GM19324 (cell line): ENCODE measurements around the gene IL13.
"Not testable (repeated sequence)": the region's sequence is repeated elsewhere in the genome, so short reads cannot be mapped to it uniquely, and the experiment has no call there.

Source experiments
- ATAC-seq: cut with Tn5 transposase; IDR thresholded peaks from one replicate; pipeline ENCODE4 v1.9.1; 2021; ENCODE audit warnings: mild to moderate bottlenecking, moderate library complexity; ENCODE audit not compliant: unreplicated experiment, low FRiP score

The IL13 gene

DNA sequence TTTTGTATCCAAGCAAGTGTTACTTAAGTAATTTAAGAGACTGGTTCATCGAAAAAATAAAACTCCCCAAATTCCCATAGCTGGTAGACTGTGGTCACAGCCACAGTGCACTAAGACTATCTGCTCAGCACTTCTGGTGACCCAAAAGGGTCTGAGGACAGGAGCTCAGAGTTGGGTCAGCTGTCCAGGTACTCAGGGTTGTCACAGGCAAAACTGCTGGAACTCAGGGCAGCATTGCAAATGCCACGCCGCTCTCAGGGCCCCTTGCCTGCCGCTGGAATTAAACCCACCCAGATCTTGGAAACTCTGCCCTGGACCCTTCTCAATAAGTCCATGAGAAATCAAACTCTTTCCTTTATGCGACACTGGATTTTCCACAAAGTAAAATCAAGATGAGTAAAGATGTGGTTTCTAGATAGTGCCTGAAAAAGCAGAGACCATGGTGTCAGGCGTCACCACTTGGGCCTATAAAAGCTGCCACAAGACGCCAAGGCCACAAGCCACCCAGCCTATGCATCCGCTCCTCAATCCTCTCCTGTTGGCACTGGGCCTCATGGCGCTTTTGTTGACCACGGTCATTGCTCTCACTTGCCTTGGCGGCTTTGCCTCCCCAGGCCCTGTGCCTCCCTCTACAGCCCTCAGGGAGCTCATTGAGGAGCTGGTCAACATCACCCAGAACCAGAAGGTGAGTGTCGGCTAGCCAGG, at the start of gene IL13:
Gene IL13 (plus strand): TSS at position 498 of the 705 bp plus-strand sequence. CDS start 14 bp downstream, at position 512.
- ATAC-seq, result no peak

DNA sequence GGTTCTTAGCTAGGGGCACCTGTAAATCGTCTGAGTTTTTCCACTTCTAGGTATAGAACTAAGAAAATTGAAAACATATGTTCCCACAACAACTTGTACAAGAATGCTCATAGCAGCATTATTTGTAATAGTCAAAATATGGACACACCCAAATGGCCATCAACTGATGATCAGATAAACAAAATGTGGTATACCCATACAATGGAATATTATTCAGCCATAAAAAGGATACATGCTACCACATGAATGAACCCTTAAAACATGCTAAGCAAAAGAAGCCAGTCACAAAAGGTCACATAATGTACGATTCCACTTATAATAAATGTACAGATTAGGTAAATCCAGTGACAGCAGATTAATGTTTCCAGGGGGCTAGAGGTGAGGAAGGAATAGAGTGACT, 46.0 kb upstream of the IL13 start:
- ATAC-seq, result no peak

DNA sequence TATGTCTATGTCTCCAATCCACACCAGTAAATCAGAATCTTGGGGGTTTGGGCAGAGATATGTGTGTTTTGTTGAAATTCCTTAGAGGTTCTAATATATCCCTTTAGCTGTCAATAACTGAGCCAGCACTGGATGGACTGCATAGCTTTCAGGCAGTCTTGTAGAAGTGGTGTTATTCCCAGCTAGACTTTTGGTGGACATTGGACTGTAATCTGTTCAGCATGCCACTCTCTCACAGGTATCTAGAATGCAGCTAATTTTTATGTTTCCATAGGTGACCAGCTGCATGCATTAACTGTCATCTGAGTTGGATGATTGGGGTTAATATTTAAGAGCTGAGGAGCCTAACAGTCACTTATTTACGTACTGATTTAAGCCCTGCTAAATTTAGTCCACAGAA, 45.1 kb upstream of the IL13 start:
- no peak for ATAC-seq

DNA sequence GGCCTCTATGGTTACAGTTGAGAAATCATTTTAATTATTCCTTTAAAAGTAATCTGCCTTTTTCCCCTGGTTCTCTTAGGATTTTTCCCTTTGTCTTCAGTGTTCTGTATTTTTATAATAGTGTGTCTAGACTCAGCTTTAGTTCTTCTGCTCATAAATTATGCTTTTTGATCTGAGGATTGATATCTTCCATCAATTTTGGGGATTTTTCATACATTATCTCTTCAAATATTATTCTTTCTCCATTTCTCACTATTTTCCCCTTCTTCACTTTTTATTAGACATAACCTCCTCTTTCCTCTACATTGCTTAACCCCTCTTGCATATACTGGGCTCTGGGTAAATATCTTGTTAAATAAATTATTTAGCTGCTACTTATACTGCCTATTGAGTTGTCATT, 36.3 kb upstream of the IL13 start:
- ATAC-seq, result no peak

DNA sequence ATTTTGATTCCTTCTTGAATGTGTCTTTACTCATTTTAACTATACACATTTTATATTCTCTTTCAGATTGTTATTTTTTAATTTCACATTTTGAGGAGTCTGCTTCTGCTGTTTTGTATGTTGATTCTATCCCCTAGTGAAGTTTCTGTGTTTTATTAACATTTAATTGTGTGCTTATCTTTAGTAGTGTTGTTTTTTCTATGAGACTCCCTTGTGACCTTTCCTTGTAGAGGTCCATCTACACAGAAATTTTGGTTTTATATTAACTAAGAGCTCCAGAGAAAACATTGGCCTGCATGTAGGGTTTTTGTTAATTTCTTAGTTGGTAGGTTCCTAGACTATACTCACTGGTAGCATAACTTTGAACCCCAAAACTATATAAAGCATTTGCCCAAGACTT, 35.4 kb upstream of the IL13 start:
- no peak for ATAC-seq

DNA sequence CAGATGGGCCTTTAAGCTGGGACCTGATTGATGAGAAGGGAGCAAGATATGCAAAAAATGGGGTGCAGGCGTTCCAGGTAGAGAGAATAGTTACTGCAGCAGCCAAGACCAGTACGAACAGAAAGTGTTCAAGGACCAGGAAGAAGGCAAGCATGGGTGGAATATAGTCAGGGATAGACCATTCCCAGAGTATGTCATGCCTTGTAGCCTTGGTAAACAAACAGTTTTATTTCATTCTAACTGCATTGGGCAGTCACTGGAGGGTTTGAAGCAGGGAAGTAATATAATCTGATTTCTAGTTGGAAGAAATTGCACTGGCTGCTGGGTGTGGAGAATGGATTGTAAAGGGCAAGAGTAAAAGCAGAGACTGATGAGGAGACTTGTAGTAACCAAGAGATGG, 30.5 kb upstream of the IL13 start:
- ATAC-seq, result no peak

DNA sequence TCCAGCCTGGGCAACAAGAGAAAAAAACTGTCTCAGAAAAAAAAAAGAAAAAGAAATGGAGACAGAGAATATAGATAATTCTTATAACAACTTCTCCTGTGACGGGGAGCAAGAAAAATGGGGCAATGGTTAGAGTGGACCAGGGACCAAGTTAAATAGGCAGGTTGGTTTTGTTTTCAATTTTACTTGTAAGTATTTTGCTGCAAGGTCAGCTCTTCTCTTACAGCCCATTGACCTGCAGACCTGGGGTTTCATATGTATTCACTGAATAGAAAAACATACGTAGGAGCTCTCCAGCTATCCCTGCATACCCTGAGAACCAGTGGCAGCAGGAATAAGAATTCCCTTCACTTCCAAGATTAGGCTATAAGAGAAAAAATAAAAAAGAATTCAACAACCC, 29.2 kb upstream of the IL13 start:
- ATAC-seq, result no peak

DNA sequence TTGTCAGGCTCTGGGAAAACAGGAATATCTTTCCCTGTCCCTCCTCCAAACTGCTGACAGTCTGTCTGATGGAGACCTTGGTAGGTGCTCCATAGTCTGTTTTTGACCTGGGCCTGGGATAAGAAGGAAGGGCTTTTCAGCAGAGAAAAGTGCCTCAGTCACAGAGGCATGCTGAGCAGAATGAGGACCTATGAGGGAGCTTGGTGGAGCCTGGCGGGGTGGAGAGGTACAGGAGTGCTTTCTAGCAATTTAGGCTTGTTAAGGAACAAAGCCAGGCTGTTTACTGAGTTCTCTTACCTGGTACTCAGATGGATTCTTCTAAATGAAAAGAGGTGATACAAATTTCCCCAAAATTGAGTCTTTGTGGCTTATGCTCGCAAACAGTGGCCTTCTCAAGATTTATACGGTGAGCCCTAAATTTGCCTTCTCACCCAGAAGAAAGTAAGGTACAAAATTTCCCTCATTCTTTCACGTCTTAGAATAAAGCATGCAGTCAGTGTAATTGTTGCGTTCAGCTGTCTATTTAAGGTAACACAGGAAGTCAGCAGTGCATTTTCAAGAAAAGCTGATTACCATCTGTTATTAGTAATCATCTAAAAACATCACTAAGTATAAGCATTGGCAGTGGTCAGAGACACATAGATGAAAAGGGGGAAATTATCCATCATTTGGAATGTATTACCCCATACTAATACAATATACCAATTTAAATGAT, 28.6 kb upstream of the IL13 start:
- ATAC-seq, result no peak

DNA sequence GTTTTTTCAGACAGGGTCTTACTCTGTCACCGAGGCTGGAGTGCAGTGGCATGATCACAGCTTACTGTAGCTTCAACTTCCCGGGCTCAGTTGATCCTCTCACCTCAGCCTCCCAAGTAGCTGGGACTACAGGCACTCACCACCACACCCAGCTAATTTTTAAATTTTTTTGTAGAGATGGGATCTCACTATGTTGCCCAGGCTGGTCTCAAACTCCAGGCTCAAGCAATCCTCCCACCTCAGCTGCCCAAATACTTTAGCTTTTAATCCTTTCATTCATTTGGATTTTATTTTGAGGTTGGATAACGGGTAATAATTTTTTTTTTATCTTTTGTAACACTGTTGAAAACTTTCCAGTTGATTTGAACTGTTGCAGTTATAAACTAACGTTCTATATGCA, 24.4 kb upstream of the IL13 start:
- not testable (repeated sequence) for ATAC-seq

DNA sequence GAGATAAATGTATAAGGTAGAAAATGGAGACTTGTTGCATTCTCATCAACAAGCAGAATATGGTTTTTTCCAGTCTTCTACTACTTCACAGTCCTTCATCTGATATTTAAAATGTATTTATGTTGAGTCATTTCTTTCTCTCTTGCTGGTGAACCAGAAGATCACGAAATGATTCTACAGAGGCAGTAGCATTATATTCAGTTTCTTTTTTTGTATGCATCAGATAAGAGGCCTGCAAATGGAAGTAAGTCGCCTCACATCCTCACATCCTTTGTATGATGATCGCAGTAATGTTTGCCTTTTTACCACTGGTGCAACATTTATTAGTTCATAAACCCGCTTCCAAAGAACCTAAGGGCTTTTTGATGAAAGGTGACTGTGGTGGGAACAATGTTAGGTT, 22.1 kb upstream of the IL13 start:
- ATAC-seq, result no peak

DNA sequence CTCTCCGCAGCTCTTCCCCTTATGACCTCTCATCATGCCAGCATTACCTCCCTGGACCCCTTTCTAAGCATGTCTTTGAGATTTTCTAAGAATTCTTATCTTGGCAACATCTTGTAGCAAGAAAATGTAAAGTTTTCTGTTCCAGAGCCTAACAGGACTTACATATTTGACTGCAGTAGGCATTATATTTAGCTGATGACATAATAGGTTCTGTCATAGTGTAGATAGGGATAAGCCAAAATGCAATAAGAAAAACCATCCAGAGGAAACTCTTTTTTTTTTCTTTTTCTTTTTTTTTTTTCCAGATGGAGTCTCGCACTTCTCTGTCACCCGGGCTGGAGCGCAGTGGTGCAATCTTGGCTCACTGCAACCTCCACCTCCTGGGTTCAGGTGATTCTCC, 20.7 kb upstream of the IL13 start:
- ATAC-seq, result no peak

DNA sequence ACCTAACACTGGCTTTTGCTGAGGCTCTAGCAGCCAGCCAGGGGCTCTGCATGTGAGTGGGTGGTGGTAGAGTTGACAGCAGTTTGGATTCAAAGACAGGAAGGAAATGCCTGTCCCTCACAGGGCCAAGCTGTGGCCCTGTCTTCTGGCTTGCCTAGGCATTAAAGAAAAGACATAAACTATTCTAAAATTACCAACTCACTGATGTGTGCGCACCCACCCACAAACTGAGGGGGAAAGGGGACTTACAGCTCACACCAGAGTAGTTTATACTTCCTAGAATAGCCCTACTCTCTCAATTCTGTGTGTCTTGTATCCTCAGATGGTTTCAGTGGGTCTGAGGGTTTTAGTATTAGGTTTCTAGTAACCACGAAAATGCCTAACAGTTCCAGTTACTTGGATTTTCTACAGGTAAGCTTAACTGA, 18.3 kb upstream of the IL13 start:
- no peak for ATAC-seq

DNA sequence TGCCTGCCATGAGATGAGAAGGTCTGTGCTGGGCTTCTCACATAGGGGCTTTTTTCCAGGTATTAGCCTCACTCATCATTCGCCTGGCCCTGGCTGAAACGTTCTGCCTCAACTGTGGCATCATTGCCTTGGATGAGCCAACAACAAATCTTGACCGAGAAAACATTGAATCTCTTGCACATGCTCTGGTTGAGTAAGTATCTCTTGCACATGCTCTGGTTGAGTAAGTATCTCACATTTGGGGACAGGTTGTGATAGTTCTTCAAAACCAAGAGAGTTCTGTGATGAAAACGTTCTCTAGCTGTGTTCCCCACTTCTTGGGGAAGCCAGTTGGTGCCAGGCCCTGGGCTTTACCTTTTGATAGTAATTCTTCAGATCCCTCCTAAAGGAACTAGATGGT, 17.4 kb upstream of the IL13 start:
- ATAC-seq, result no peak

DNA sequence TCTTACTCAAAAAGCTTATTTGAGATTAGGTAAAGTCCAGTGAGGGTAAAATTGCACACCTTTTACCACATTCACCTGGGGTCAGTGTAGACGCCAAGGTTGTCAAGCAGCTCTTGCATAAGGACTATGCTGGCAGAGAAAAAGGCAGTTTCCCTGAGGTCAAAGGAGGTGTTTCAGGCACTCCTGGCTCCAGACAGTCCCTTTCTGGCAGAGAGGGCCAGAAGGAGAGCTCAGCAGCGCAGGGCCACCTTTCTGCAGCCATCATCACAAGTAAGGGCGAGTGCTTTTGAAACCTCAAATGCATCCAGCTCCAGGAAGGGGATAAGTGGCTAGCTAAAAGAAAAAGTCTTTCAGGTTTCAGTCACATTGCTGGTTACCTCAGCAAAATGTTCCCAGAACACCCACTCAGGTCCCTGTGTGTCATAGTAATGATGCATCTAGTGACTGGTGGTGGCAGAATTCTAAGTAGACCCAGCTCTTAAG, 16.7 kb upstream of the IL13 start:
- no peak for ATAC-seq

DNA sequence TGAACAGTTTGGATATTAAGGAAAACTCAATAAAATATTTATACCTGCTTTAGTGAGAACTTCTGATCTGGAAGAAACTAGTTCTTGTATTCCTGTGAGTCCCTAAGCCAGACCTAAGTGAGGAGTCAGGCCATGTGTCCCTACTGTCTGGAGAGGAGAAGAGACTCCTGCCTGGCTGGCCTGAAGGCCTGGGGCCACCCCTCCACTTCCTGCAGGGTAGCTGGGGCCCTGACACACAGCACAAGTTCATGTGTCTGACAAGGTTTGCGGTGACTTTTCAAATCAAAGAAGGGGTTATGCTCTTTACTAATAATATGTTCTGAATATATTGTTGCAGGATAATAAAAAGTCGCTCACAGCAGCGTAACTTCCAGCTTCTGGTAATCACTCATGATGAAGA, 16.1 kb upstream of the IL13 start:
- no peak for ATAC-seq

DNA sequence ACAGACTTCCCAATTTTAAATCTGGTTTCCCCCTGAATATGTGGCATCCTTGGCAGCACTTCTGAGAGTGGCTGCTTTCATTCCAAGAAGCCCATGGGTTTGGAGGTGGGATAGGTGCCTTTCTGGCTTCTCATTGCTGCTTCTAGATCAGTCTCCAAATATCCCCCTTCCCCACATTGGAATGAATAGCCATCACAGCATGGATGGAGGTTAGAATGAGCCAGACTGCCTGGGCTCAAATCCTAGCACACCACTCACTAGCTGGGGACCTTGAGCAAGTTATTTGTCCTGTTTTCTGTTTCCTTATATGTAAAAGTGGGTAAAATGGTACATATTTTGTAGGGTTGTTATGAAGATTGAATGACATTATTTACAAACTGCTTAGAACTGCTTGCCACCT, 13.8 kb upstream of the IL13 start:
- ATAC-seq, result no peak

DNA sequence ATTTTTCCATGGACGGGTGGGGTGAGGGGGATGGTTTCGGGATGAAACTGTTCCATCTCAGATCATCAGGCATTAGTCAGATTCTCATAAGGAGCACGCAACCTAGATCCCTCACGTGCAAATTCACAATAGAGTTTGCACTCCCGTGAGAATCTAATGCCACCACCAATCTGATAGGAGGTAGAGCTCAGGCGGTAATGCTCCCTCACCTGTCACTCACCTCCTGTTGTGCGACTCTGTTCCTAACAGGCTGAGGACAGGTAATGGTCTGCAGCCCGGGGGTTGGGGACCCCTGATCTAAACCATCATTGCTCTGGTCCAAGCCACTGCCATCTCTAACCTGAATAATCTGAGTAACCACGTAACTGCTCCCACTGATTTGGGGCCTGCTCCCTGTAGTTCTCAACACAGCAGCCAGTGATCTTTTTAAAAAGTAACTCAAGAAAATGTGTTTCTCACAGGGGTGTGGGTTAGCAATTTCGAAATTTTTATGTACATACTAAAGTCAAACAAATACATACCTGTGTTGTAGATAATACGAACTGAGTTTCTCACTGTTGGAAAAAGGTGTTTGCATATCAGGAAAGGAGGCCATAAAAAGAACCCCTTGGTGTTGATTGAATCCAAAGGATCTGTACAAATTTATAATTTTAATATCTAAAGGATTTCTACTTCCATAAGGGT, 11.2 kb upstream of the IL13 start:
- ATAC-seq, result no peak

DNA sequence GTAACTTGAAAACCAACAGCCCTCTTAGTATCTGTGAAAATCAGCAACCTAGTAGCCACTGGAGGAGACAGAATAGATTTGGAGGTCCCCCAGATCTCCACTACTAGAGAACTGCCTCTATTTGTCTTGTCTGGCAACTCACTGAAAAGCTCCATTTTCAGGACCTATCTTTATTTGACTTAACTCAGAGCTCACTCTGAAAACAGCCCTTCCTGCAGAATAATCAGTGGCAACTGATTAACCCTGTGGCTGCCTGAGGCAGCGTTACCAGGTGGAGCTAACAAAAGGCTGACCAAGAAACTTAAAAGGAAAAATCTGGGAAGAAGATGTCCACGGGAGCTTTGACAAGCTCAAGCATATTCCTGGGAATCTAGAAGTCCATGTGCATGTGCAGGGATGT, 10.5 kb upstream of the IL13 start:
- no peak for ATAC-seq

DNA sequence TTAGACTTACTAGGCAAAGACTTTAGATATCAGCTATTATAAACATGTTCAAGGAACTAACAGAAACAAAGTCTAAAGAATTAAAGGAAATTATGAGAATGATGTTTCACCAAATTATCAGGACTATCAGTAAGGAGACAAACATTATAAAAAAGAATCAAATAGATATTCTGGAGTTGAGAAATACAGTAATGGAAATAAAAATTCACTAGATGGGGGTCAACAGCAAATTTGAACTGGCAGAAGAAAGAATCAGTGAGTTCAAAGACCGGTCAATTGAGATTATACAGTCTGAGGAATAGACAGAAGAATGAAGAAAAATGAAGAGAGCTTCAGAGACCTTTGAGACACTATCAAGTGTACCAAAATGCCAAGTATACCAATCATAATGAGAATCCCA, 9.6 kb upstream of the IL13 start:
- no peak for ATAC-seq

DNA sequence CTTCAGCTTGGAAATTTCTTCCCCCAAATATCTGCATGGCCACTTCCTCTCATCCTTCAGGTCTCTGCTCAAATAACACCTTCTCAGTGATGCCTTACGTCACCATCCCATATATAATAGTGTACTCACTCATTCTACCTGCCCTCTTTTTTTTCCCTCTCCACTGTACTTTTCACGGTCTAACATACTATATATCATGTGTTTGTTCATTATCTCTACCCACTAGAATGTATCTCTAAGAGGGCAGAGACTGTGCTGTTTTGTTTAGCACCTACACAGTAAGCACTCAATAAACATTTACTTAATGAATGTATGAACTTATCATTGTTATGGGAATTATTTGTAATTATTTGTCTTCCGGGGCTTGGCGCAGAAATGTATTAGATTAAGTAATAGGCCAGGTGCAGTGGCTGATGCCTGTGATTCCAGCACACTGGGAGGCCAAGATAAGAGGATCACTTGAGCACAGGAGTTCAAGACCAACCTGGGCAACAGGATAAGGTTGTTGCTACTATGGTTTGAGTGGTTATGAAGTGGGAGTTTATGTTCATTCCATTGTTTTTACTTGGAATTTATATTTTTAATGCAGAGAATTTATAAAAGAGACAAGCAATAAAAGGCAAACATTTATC, 6.0 kb upstream of the IL13 start:
- no peak for ATAC-seq

DNA sequence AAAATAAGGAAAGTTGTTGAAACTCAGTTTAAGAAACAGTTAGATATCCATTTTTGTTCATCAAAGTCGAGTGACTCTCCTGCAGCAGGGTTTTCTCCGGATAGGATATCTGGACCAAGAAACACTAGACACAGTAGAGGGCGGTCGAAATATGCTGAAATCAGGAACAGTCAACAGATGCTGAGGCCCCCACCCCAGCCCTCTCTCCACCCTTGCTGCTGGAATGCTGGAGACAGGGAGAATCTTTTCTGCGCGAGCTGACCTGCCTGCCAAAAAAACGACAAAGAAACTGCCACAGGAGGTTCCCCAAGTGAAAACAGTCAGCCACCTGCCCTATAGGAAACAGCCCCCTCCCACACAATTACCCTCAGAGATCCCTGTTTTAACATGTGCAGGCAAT, 4.3 kb upstream of the IL13 start:
- no peak for ATAC-seq
